RWPE2 (cell line): Measurements from ENCODE around the gene CIAPIN1.
A peak's percentile ranks its signal among the peaks of the same experiment; 100 is the strongest.
"Not testable (repeated sequence)": the region's sequence is repeated elsewhere in the genome, so short reads cannot be mapped to it uniquely, and the experiment has no call there.

Experiments used
- ATAC-seq: fragments of 200-7000 bp; cut with Tn5 transposase; 3 replicates; pipeline ENCODE4 v1.9.1; 2021; ENCODE audit warnings: low read depth
- DNase-seq: peaks from one replicate; pipeline ENCODE4 v3.0.0-alpha.2; 2020; ENCODE audit warnings: low spot score
- H3K27ac ChIP-seq: fragments of 450-650 bp; 2 replicates; pipeline ENCODE4 v1.5.1; 2017; ENCODE audit warnings: mild to moderate bottlenecking; ENCODE audit not compliant: poor library complexity, severe bottlenecking
- H3K27me3 ChIP-seq: fragments of 250-450 bp; sonication (Bioruptor Pico); 2 replicates; pipeline ENCODE4 v1.5.1; 2021; ENCODE audit warnings: mild to moderate bottlenecking, moderate library complexity; ENCODE audit not compliant: insufficient read depth, poor library complexity, severe bottlenecking
- H3K36me3 ChIP-seq: fragments of 250-450 bp; sonication (Bioruptor Pico); 2 replicates; pipeline ENCODE4 v1.5.1; 2020; ENCODE audit warnings: low read depth, mild to moderate bottlenecking, moderate library complexity
- H3K4me1 ChIP-seq: fragments of 250-450 bp; sonication (Bioruptor Pico); 2 replicates; pipeline ENCODE4 v1.5.1; 2021; ENCODE audit warnings: mild to moderate bottlenecking, moderate library complexity; ENCODE audit not compliant: insufficient read depth, poor library complexity, severe bottlenecking
- H3K4me3 ChIP-seq: fragments of 250-450 bp; sonication (Bioruptor Pico); 2 replicates; pipeline ENCODE4 v1.5.1; 2021; ENCODE audit warnings: mild to moderate bottlenecking, moderate library complexity; ENCODE audit not compliant: severe bottlenecking
- H3K9me3 ChIP-seq: fragments of 250-450 bp; sonication (Bioruptor Pico); 2 replicates; pipeline ENCODE4 v1.5.1; 2021; ENCODE audit warnings: mild to moderate bottlenecking, moderate library complexity; ENCODE audit not compliant: severe bottlenecking
- CTCF ChIP-seq: fragments of 450-650 bp; IDR thresholded peaks from one replicate; pipeline ENCODE4 v1.5.1; 2017; ENCODE audit warnings: mild to moderate bottlenecking, moderate library complexity; ENCODE audit not compliant: poor library complexity, severe bottlenecking

The CIAPIN1 gene

GRCh38 chr16:57452021-57452420 lies 4.8 kb upstream of the CIAPIN1 start:
- Histone ChIP-seq H3K4me1 (no peaks in the 10 kb centered on the region), H3K36me3 (peaks cover 54% of the 10 kb centered on the region), H3K9me3 (no peaks in the 10 kb centered on the region), H3K27me3 (no peaks in the 10 kb centered on the region), H3K27ac (no peak overlapping the region), H3K4me3 (no peak overlapping the region)
- TF ChIP-seq CTCF, result no peak
- DNase-seq (no peak), ATAC-seq (no peak)

- Histone ChIP-seq H3K27me3 (no peaks in the 10 kb centered on the region), H3K27ac (peak overlapping the region; percentile 60), H3K36me3 (peaks cover 42% of the 10 kb centered on the region), H3K4me3 (peak overlapping the region; percentile 86), H3K9me3 (no peaks in the 10 kb centered on the region), H3K4me1 (peaks cover 2% of the 10 kb centered on the region)
- no peak for DNase-seq
- no peak for TF ChIP-seq CTCF
- ATAC-seq, result peak; percentile 31
Observed at GRCh38 chr16:57446531-57447185, 527 bp downstream of the CIAPIN1 start.

GRCh38 chr16:57445510-57445909 lies 1.7 kb downstream of the CIAPIN1 start:
- Histone ChIP-seq H3K27me3 (no peaks in the 10 kb centered on the region), H3K9me3 (no peaks in the 10 kb centered on the region), H3K4me3 (no peak overlapping the region), H3K4me1 (peaks cover 2% of the 10 kb centered on the region), H3K27ac (no peak overlapping the region), H3K36me3 (peaks cover 42% of the 10 kb centered on the region)
- ATAC-seq (no peak), DNase-seq (no peak)
- no peak for TF ChIP-seq CTCF

GRCh38 chr16:57444711-57445110 lies 2.5 kb downstream of the CIAPIN1 start:
- Histone ChIP-seq H3K27me3 (no peaks in the 10 kb centered on the region), H3K4me1 (peaks cover 2% of the 10 kb centered on the region), H3K36me3 (peaks cover 47% of the 10 kb centered on the region), H3K27ac (no peak overlapping the region), H3K9me3 (no peaks in the 10 kb centered on the region), H3K4me3 (no peak overlapping the region)
- no peak for TF ChIP-seq CTCF
- no peak for DNase-seq
- no peak for ATAC-seq

GRCh38 chr16:57440551-57440950 lies 6.6 kb downstream of the CIAPIN1 start:
- H3K9me3 ChIP-seq, ATAC-seq, H3K4me1 ChIP-seq, H3K27ac ChIP-seq, H3K27me3 ChIP-seq, DNase-seq, H3K4me3 ChIP-seq: not testable (repeated sequence)
- H3K36me3 ChIP-seq, result peaks cover 88% of the 10 kb centered on the region

GRCh38 chr16:57439947-57440346 lies 7.2 kb downstream of the CIAPIN1 start:
- DNase-seq, H3K4me3 ChIP-seq, H3K27ac ChIP-seq, H3K27me3 ChIP-seq, ATAC-seq, H3K9me3 ChIP-seq, H3K4me1 ChIP-seq: not testable (repeated sequence)
- H3K36me3 ChIP-seq, result peaks cover 90% of the 10 kb centered on the region
